HG02623 (cell line): Measurements from ENCODE around the gene SPSB1.
"Not testable (repeated sequence)": the region's sequence is repeated elsewhere in the genome, so short reads cannot be mapped to it uniquely, and the experiment has no call there.

Source experiments
- ATAC-seq: cut with Tn5 transposase; IDR thresholded peaks from one replicate; pipeline ENCODE4 v1.9.1; 2021; ENCODE audit warnings: moderate library complexity; ENCODE audit not compliant: unreplicated experiment

The SPSB1 gene

GRCh38 chr1:9299571-9300541 lies 7.2 kb downstream of the SPSB1 start:
- not testable (repeated sequence) for ATAC-seq

- no peak for ATAC-seq
Measured at GRCh38 chr1:9300573-9300972, 7.9 kb downstream of the SPSB1 start.

GRCh38 chr1:9302745-9303524 lies 10.2 kb downstream of the SPSB1 start:
- no peak for ATAC-seq

DNA sequence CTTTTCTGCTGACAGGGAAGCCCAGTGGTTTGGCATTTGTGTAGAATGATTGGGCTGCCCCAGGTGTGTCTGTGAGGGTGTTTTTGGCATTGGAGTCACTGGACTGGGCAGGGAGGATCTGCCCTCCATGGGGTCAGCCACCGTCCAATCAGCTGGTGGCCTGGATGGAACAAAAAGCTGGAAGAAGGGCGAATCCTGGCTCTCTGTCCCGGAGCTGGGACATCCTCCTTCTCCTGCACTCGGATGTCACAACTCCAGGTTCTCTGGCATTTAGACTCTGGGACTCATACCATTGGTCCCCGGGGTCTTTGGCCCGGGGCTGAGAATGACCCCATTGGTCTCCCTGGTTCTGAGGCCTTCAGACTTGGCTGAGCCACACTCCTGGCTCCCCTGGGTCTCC lies 11.2 kb downstream of the SPSB1 start:
- ATAC-seq: no peak

DNA sequence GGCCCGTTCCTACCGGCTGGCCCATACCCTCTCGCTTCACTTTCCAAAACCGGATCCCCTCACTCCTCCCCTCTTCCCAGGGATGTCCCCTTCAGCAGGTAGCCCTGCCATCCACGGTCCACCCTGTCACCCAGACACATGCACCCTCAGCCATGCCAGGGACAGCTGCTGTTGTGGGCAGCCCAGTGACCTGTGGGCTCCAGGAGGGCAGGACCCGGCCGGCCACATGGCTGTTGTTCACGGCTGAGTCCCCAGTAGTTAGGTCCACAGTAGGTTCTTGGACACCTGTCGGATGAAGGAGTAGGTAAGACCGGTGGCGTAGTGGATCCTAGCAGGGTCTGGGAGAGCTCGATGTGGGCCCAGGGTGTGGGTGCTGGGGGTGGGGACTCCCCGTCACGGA lies 12.5 kb downstream of the SPSB1 start:
- ATAC-seq: no peak

- ATAC-seq: no peak
Measured at GRCh38 chr1:9306006-9306405, 13.3 kb downstream of the SPSB1 start.

GRCh38 chr1:9307303-9307702 lies 14.6 kb downstream of the SPSB1 start:
- no peak for ATAC-seq

GRCh38 chr1:9308236-9308785 lies 15.6 kb downstream of the SPSB1 start:
- no peak for ATAC-seq

GRCh38 chr1:9309080-9309479 lies 16.4 kb downstream of the SPSB1 start:
- ATAC-seq: no peak

GRCh38 chr1:9309991-9310390 lies 17.3 kb downstream of the SPSB1 start:
- no peak for ATAC-seq

DNA sequence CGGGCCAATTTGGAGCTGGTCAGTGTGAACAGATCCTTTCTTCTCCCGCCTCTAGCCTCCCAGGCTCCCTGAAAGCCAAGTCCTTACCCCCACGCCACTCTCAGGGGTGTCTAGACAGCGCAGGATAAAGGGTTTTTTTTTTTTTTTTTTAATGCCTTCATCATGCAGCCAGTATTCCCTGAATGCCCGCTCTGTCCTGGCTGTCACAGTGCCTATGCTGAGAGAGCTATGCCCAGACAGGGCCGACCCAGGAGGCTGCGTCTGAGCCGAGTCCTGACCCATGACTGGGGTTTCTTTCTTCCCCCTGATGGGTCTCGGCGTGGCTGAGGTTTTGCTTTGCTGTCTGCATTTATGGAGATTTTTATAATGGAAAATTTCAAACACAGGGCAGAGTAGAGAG lies 18.3 kb downstream of the SPSB1 start:
- ATAC-seq: no peak

DNA sequence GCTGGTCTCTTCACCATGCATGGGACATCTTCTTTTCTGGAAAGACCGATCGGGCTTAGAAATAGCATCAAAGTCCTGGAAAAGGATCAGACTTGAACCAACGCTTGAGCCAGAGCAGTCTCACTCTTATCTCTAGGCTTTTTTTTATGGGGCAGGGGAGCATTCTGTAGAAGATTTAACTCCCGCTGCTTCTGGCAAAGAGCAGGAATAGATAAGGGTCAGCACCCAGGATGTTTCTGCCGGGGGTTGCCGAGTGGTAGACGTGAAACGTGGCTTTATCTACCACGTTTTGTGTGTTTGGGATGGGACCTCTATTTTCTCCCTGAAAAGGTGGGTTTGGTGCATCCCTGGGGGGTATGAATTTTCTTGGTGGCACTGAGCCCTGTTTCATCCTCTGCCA lies 18.8 kb downstream of the SPSB1 start:
- no peak for ATAC-seq

DNA sequence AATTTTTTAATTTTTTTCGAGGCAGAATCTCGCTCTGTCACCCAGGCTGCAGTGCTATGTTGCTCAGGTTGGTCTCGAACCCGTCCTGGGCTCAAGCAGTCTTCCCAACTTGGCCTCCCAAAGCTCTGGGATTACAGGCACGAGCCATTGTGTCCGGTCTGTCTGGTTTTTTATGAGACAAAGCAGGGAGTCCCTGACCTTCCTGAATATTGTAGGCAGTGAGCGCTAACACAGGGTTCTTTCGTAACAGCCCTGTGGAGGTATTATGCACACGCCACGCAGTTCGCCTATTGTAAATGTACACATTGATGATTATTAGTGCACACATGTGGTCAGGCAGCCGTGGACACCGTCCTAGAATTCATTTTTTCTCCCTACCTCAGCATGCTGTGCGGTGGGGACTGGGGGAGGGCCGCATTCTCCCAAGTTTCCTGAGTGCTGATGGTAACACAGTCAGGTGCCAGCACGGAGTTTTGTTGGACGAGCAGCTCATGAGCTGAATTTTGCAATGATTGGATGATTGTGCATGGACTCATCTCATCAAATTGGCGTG lies 19.6 kb downstream of the SPSB1 start:
- ATAC-seq: no peak

DNA sequence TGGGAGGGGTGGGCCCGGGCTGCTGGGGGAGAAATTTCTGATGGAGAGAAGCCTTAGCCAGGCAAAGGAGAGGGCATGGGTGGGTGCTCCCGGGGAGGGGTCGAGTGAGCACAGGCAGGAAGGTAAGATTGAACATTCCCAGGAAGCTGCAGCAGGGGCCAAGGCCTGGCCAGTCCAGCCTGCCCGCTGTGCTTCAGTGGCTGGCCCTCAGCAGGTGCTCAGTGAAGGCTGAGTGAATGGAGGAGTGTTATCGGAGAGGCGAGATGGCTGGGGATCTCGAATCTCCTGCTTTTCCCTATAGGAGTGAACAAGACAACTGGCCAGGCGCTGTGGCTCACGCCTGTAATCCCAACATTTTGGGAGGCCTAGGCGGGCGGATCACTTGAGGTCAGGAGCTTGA lies 20.9 kb downstream of the SPSB1 start:
- no peak for ATAC-seq

GRCh38 chr1:9314111-9314510 lies 21.4 kb downstream of the SPSB1 start:
- ATAC-seq: no peak

DNA sequence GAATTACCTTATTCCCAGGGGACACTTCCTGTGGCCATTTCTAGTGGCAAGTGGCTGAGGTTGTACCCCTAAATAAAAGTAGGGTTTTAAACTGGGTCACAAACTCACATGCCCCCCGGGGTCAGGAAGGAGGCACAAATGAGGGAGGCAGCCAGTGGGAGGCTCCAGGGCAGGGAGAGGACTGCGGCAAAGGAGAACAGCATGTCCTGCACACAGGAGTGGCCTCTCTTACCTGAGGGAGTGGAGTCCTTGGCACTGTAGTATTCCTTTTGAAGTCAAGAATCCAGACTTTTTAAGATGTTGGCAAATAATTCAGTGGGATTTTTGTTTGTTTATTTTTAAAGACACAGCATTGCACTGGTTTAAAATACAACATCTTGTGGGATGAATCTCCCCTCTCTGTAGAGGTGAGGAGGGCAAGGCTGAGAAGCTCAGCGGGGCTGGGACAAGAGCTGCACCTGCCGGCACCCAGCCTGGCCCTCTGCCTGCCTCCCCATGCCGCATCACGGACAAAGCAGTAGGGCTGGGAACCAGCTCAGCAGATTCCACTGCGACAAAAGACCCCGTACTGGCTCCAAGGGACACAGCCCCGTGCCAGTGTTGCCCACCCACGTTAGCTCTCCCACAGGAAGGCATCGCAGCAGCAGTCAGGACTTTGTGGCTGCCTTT lies 22.2 kb downstream of the SPSB1 start:
- ATAC-seq: no peak

GRCh38 chr1:9315411-9316079 lies 22.9 kb downstream of the SPSB1 start:
- no peak for ATAC-seq

GRCh38 chr1:9316080-9316444 lies 23.4 kb downstream of the SPSB1 start:
- no peak for ATAC-seq

- no peak for ATAC-seq
Measured at GRCh38 chr1:9316512-9316911, 23.8 kb downstream of the SPSB1 start.

DNA sequence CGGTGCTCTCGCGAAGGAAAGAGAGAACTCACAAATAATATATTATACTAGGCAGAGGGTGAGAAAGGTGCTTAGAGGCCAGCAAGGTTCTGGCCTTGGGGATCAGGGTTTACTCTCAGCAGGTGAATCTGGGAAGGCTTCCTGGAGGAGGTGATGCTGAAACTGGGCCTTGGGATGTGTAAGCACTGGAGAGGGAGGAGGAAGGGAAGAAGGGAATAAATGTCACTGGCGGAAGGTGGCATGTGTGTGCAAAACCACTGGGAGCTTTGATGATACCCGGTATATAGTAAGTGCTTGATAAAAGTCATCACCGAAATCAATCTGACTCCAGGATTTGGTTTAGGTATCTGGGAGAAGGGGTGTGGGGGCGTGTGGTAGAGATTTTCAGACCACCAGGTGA lies 24.4 kb downstream of the SPSB1 start:
- no peak for ATAC-seq
